ENCODE results near the gene FIGLA.

- no peak for TF ChIP-seq CTCF (IDR thresholded peaks at IDR 0.05 in 8 of 11, conservative IDR thresholded peaks at IDR 0.05 in 3 of 11)
- no peak for TF ChIP-seq POLR2AphosphoS5 (IDR thresholded peaks at IDR 0.05)
- no peak for TF ChIP-seq POLR2A (IDR thresholded peaks at IDR 0.05)
Observed at GRCh38 chr2:70747284-70747683, 43.2 kb downstream of the FIGLA start.
